Neural progenitor cell (in vitro differentiated cells): ENCODE measurements around the gene CPOX.
"Not testable (repeated sequence)": the region's sequence is repeated elsewhere in the genome, so short reads cannot be mapped to it uniquely, and the experiment has no call there.

ENCODE experiments used
- EZH2phosphoT487 ChIP-seq: fragments of 200-600 bp; sonication (generic); IDR thresholded peaks from 2 replicates; pipeline ENCODE4 v1.6.1; 2017; ENCODE audit warnings: antibody characterized with exemption
- TF ChIP-seq, protein P1 (sequence below): fragments of 200-600 bp; sonication (generic); IDR thresholded peaks from 2 replicates; pipeline ENCODE4 v1.5.1; 2017; ENCODE audit warnings: antibody characterized with exemption, mild to moderate bottlenecking

DNA sequence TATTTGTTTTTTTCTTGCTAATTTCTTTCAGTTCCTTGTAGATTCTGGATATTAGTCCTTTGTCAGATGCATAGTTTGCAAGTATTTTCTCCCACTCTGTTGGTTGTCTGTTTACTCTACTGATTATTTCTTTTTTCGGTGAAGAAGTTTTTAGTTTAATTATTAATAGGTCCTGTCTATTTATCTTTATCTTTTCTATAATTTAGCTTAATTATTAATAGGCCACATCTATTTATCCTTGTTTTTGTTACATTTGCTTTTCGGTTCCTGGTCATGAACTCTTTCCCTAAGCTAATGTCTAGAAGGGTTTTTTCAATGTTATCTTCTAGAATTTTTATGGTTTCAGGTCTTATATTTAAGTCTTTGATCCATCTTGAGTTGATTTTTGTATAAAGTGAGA, 45.1 kb upstream of the CPOX start:
- TF ChIP-seq, protein P1, sequence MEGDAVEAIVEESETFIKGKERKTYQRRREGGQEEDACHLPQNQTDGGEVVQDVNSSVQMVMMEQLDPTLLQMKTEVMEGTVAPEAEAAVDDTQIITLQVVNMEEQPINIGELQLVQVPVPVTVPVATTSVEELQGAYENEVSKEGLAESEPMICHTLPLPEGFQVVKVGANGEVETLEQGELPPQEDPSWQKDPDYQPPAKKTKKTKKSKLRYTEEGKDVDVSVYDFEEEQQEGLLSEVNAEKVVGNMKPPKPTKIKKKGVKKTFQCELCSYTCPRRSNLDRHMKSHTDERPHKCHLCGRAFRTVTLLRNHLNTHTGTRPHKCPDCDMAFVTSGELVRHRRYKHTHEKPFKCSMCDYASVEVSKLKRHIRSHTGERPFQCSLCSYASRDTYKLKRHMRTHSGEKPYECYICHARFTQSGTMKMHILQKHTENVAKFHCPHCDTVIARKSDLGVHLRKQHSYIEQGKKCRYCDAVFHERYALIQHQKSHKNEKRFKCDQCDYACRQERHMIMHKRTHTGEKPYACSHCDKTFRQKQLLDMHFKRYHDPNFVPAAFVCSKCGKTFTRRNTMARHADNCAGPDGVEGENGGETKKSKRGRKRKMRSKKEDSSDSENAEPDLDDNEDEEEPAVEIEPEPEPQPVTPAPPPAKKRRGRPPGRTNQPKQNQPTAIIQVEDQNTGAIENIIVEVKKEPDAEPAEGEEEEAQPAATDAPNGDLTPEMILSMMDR = not testable (repeated sequence)
- not testable (repeated sequence) for TF ChIP-seq EZH2phosphoT487
